Gastroesophageal sphincter (tissue), 3 donors: ENCODE data around the gene LIMCH1.

Experiments
- EP300 ChIP-seq: sonication (generic); formaldehyde crosslinking; IDR thresholded peaks from one replicate; pipeline ENCODE4 v1.6.1; 2017; ENCODE audit warnings: antibody characterized with exemption, mild to moderate bottlenecking
- POLR2A ChIP-seq, 2 donors: fragments of 450-650 bp; IDR thresholded peaks; one replicate each; pipeline ENCODE4 v1.6.1; 2017; ENCODE audit warnings: antibody characterized with exemption in 2 of 2, mild to moderate bottlenecking in 2 of 2, moderate library complexity in 1 of 2
- POLR2AphosphoS5 ChIP-seq: sonication (generic); formaldehyde crosslinking; IDR thresholded peaks from one replicate; pipeline ENCODE4 v1.6.1; 2017; ENCODE audit warnings: antibody characterized with exemption
- TF ChIP-seq, protein P1 (sequence below), 4 experiments: fragments of 200-600 bp in 2 of 4; fragments of 450-650 bp in 2 of 4; sonication (generic) in 1 of 4; IDR thresholded peaks; one replicate each; pipeline ENCODE4 v1.5.1; 2017 to 2019; ENCODE audit warnings: antibody characterized with exemption in 4 of 4, mild to moderate bottlenecking in 2 of 4, moderate library complexity in 2 of 4

DNA sequence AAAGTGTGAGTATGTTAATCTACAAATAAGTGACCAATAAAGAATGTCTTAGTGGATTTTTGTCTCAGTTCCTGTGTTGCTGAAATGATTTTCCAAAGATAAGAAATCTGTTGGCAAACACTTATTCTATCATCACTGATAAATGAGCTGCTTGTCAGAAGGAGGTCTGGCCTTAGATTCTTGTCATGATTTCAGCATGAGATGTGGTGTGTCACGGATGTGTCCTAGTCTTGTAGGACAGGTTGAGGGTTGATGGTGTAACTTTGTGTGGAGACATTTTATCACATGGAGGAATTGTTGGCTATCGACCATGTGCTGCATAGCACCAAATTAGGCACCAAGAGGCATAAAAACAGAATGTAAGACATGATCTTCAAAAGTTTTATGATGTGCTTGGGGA, 31.8 kb upstream of the LIMCH1 start:
- TF ChIP-seq, protein P1, sequence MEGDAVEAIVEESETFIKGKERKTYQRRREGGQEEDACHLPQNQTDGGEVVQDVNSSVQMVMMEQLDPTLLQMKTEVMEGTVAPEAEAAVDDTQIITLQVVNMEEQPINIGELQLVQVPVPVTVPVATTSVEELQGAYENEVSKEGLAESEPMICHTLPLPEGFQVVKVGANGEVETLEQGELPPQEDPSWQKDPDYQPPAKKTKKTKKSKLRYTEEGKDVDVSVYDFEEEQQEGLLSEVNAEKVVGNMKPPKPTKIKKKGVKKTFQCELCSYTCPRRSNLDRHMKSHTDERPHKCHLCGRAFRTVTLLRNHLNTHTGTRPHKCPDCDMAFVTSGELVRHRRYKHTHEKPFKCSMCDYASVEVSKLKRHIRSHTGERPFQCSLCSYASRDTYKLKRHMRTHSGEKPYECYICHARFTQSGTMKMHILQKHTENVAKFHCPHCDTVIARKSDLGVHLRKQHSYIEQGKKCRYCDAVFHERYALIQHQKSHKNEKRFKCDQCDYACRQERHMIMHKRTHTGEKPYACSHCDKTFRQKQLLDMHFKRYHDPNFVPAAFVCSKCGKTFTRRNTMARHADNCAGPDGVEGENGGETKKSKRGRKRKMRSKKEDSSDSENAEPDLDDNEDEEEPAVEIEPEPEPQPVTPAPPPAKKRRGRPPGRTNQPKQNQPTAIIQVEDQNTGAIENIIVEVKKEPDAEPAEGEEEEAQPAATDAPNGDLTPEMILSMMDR (IDR thresholded peaks at IDR 0.05): no peak
- TF ChIP-seq POLR2A (IDR thresholded peaks at IDR 0.05) (no peak), EP300 (no peak), POLR2AphosphoS5 (no peak)
